HG03066 (cell line): ENCODE measurements around the gene EFHC1.

Source experiments
- ATAC-seq: cut with Tn5 transposase; IDR thresholded peaks from one replicate; pipeline ENCODE4 v1.9.1; 2021; ENCODE audit warnings: low read depth; ENCODE audit not compliant: unreplicated experiment

EFHC1 gene

GRCh38 chr6:52573295-52573694 lies 153.2 kb downstream of the EFHC1 start:
- ATAC-seq = no peak
